Stimulated activated CD4-positive, alpha-beta T cell treated with anti-CD3 and anti-CD28 coated beads, Interleukin-15, amount 100 ng/mL, for 48 hours (primary cell): ENCODE data around the gene PELI2.

ENCODE experiments used
- DNase-seq, 2 donors: peaks; one replicate each; pipeline ENCODE4 v3.0.0-alpha.2; 2020; ENCODE audit warnings: low read depth in 2 of 2

PELI2 gene

GRCh38 chr14:56117765-56118610 lies at the start of gene PELI2:
TSS of gene PELI2 (plus strand) at chr14:56118411. CDS start at chr14:56118661, 250 bp downstream.
- DNase-seq: peak; percentile 53 to 55

DNA sequence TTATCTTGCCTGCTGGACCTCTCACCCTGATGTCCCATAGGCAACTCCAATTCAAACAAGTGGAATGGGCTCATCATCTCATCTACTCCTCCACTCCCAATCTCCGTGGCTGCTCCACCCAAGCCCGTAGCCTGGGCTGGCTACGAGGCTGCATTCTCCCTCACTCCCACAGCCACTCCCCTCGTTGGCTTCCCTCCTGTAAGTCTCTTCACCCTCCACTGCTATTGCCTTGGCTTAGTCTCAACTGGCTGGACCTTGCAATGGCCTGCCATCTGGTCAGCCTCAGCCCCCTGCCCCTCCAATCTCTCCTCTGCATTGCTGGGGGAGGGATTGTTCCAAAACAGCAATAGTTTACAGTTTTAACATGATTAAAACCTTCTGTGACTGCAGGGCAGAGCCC lies 44.4 kb upstream of the PELI2 start:
- DNase-seq: no peak

DNA sequence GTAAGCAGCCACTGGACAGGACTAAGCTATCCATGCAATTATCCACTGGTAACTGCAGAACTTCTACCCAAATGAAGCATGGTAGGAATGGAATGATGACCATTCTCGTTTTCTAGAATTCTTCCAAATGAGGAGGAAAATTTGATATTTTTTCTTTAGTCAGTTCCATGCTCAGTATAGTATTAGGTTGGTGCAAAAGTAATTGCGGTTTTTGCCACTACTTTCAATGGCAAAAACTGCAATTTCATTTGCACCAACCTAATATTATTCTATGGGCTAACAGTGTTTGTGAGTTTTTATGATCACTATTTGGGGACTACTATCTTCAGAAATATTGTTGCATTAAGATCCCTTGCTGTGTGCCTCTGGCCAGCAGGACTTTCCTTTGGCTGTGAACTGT lies 42.9 kb upstream of the PELI2 start:
- DNase-seq: no peak

GRCh38 chr14:56081139-56081538 lies 37.1 kb upstream of the PELI2 start:
- no peak for DNase-seq

DNA sequence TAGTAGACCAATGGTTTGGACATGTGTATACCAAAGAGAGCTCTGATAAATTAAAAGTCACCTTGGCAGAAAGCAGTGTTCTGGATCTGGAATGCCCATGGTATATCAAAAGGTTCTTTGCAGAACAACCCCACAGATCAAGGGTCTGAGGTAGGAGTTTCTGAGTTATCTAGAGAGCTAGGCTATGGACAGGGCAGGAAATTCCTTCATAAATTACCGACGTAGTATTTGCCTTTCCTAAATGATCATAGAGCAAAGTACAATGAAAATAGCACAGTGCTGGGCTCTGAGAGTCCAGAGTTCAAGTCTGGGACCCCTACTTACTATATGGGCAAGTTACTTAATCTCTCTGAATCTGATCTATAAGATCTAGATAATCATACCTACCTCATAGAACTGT lies 35.3 kb upstream of the PELI2 start:
- no peak for DNase-seq

DNA sequence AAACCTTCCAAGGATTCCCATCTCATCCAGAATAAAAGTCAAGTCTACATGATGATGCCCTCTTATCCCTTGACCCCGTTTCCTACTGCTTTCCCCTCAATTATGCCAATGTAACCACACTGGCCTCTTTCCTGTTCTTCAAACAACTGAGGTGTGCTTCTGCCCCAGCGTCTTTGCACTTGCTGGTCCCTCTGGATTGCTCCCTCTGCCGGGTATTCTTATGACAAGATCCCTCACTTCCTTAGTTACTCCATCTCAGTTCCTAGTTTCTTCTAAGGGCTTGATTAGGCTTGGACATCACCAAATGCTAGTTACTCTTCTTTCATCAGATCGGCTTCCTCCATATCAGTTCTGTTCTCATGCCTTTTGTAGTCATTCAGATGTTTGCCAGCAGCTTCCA lies 32.7 kb upstream of the PELI2 start:
- no peak for DNase-seq

- DNase-seq: no peak
These were observed 30.3 kb upstream of the PELI2 start for GRCh38 chr14:56087671-56088471.

- DNase-seq: no peak
These were observed 29.3 kb upstream of the PELI2 start for GRCh38 chr14:56088941-56089340.

DNA sequence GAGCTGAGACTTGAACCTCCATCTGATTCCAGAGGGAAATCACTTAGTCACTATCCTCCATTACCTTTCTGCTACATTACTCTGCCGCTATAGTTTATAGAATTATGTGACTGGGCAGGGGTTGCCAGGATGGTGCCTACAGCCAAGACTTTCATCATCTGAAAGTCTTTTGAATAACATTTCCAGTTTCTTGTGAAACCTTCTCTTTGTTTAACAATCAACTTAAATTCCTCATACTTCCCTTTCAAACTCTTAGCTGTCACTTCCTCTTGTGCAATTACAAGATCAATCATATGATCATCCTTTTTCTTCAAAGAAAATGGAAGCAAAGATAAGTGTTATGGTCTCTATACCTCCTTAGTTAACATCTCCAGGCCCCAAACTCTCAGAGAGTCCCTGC lies 25.4 kb upstream of the PELI2 start:
- DNase-seq: no peak

- no peak for DNase-seq
These were observed 24.1 kb upstream of the PELI2 start for GRCh38 chr14:56094076-56094475.

- DNase-seq: no peak
These were observed 20.2 kb upstream of the PELI2 start for GRCh38 chr14:56098021-56098420.

DNA sequence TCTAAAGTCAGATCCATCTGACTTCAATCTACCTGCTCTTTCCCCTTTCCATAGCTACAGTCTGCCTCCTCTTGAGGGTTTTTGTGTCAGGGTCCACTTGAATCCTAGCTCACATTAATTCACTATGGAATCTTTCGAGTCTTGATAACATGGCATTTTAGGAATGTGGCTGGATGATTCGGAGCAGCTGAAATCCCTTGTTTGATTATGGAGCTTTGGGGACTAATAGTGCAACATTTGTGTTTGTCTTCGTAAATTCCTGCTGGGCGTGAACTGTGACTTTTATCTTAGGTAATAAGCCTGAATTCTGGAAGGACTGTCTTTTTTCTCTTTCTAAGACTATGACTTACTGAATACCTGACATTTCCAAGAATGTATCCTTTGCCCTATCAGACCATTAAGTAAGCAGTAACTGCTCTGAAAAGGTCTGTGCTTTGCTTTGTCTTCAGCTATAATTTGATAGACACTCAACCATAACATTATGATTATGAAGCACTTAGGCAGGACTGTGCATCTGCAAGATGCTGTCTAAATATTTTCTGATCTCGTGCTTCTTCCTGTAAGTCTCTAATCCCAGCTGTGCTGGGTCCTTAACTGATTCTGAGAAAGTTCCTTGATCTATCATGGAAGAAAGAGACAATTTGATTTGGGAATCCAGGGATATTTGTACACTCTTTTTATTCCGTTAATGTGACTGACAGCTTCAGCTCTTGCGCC lies 19.0 kb upstream of the PELI2 start:
- DNase-seq: no peak

DNA sequence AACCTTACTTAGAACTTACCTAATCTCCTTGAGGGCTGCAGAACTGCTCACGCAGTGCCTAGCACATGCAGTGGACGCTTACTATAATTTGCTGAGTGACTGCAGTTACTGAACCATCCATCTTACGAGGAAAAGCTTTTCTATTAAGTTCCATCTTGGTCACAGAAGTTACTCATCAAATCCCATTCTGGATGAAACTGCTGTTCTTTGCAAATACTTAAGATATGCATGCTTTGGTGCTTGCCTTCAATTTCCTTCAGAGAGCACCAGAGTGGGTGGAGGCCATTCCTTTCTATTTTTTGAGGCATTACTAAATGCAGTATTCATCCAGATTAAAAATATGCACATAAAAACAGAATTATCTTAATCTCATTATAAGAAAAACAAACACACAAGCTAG lies 17.7 kb upstream of the PELI2 start:
- no peak for DNase-seq

DNA sequence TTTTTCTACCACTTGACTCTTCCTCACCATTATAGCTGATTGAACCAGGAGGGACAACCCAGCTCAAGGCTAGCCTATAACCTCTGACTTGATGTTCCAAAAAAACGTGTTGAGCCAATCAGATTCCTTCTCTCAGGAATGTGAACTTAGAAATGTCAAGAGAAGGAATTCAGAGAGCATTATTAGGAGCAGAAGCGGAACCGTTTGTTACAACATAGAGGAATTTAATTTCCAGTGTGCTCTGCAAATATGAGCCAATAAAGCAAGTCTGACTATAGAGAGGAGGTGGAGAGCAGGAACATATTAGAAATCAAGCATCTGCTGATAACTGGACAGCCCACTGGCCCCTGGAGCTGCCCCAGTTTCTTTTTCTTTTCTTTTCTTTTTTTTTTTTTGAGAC lies 15.3 kb upstream of the PELI2 start:
- DNase-seq: no peak

- no peak for DNase-seq
These were observed 10.6 kb upstream of the PELI2 start for GRCh38 chr14:56107615-56108014.

DNA sequence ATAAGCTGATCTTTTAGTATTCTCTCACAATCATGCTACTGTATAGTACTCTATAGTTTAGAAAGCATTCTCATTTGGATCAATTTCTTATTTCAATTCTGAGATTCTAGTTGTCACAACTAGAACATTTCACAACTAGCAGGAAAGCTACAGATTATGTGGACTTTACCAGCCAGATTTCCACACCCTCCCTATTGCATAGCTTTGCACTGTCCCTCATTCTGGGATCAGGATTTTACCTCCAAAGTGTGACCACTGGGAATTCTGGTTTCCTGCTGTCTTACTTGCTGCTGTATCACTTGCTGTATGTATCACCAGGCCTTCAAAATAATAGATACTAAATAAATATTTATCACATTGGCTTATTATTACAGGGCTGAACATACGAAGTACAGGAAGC lies 10.2 kb upstream of the PELI2 start:
- no peak for DNase-seq

DNA sequence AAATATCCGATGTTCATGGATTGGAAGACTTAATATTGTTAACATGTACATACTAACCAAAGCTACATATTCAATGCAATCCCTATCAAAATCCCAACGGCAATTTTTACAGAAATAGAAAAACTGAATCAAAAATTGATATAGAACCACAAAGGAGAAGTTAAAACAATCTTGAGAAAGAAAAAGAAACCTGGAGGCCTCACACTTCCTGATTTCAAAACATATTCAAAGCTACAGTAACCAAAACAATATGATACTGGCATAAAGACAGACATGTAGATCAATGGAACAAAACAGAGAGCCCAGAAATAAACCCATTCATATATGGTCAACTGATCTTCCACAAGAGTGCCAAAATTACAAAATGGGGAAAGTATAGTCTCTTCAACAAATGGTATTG lies 5.4 kb upstream of the PELI2 start:
- no peak for DNase-seq

DNA sequence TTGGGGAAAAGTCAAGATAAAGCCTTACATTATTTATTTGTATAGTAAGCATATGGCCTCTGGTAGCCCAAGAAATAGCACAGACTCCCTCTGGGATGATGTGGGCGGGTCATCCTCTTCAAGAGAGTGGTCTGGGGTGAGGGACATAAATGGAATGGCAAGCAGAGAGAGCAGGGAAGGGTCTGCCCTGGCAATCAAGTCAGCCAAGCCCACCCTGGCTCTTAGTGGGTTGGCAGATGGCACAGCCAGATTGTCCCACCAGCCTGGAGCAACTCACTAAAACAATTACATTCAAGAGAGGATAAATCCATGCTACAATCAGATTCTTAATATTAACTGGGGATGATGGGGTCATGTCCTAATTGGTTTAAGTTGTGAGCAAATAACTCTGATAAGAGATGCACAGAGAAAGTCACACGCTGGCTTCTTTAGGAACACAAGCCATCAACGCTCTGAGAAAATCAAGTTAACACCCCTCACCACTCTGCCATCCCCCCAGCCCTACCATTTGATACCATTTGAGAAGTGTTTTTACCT lies 2.8 kb upstream of the PELI2 start:
- DNase-seq: no peak

GRCh38 chr14:56115976-56116893 lies 2.0 kb upstream of the PELI2 start:
- DNase-seq: no peak

DNA sequence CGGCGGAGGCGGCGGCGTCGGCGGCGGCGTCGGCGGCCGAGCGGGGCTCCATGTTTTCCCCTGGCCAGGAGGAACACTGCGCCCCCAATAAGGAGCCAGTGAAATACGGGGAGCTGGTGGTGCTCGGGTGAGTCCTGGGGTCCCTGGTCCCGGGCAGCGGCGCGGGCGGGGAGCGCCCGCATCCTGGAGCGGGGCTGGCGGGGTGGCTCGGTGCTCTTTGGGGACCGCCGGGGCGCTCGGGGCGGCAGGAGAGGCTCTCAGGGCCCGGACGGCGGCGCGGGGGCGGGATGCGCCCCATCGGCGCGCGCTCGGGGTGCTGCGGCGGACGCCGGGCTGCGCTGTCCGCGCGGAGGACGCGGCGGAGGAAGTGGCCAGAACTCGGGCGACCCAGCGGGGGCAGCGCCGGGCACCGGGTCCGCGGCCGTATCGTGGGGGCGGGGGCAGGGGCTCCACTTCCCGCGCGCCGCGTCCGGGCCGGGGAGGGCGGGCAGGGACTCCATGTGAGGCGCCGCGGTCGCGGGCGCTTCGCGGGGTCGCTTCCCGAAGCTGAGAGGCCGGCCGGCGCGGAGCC lies 485 bp downstream of the PELI2 start:
- no peak for DNase-seq
